GM12891 (cell line): Measurements from ENCODE around the gene CDK19.

Experiments
- DNase-seq: peaks from one replicate; pipeline ENCODE4 v3.0.0; 2011; ENCODE audit warnings: low spot score; ENCODE audit not compliant: insufficient read length
- FAIRE-seq: peaks from 2 replicates; lab custom pipeline; 2011; peaks lifted over from hg19 to GRCh38; lab: Jason Lieb, UNC
- PAX5 ChIP-seq: IDR thresholded peaks from 2 replicates; pipeline ENCODE4 v1.6.1; 2011; ENCODE audit warnings: low read length, moderate library complexity, mild to moderate bottlenecking; ENCODE audit not compliant: insufficient read depth, severe bottlenecking
- POLR2A ChIP-seq: IDR thresholded peaks from 2 replicates; pipeline ENCODE4 v1.6.1; 2011; ENCODE audit warnings: low read depth, low read length, control low read depth
- POLR2AphosphoS5 ChIP-seq: IDR thresholded peaks from 2 replicates; pipeline ENCODE4 v1.6.1; 2011; ENCODE audit warnings: low read depth, low read length, control low read depth
- POU2F2 ChIP-seq: IDR thresholded peaks from 2 replicates; pipeline ENCODE4 v1.6.1; 2011; ENCODE audit warnings: low read depth, mild to moderate bottlenecking, control low read depth, low read length, moderate library complexity
- SPI1 ChIP-seq: IDR thresholded peaks from 2 replicates; pipeline ENCODE4 v1.6.1; 2011; ENCODE audit warnings: low read depth, low read length, control low read depth
- TAF1 ChIP-seq: IDR thresholded peaks from 2 replicates; pipeline ENCODE4 v1.6.1; 2011; ENCODE audit warnings: low read depth, low read length, control low read depth

CDK19 gene

GRCh38 chr6:110671447-110671846 is 143.8 kb downstream of the CDK19 start:
- no peak for DNase-seq
- FAIRE-seq, result no peak
- no peak for TF ChIP-seq PAX5
- TF ChIP-seq POLR2AphosphoS5, result no peak
- no peak for TF ChIP-seq POU2F2
- TF ChIP-seq TAF1, result no peak
- TF ChIP-seq SPI1, result no peak
- TF ChIP-seq POLR2A, result no peak

GRCh38 chr6:110665600-110665999 is 149.7 kb downstream of the CDK19 start:
- DNase-seq (no peak), FAIRE-seq (no peak)
- no peak for TF ChIP-seq TAF1
- TF ChIP-seq POU2F2, result no peak
- no peak for TF ChIP-seq POLR2AphosphoS5
- TF ChIP-seq POLR2A, result no peak
- TF ChIP-seq SPI1, result no peak
- TF ChIP-seq PAX5, result no peak

GRCh38 chr6:110664933-110665332 is 150.3 kb downstream of the CDK19 start:
- no peak for TF ChIP-seq POLR2AphosphoS5
- TF ChIP-seq TAF1, result no peak
- TF ChIP-seq PAX5, result no peak
- TF ChIP-seq SPI1, result no peak
- TF ChIP-seq POLR2A, result no peak
- TF ChIP-seq POU2F2, result no peak
- DNase-seq (no peak), FAIRE-seq (peak; percentile 40)

GRCh38 chr6:110662490-110663211 is 152.6 kb downstream of the CDK19 start:
- FAIRE-seq (no peak), DNase-seq (no peak)
- no peak for TF ChIP-seq POLR2AphosphoS5
- no peak for TF ChIP-seq POU2F2
- no peak for TF ChIP-seq TAF1
- TF ChIP-seq PAX5, result no peak
- TF ChIP-seq POLR2A, result no peak
- TF ChIP-seq SPI1, result no peak

- no peak for DNase-seq
- no peak for FAIRE-seq
- TF ChIP-seq POLR2A, result no peak
- TF ChIP-seq TAF1, result no peak
- no peak for TF ChIP-seq POLR2AphosphoS5
- no peak for TF ChIP-seq PAX5
- TF ChIP-seq SPI1, result no peak
- TF ChIP-seq POU2F2, result no peak
These were observed 153.9 kb downstream of the CDK19 start for GRCh38 chr6:110661414-110661813.

- TF ChIP-seq SPI1 (no peak), PAX5 (no peak), POLR2AphosphoS5 (no peak)
- FAIRE-seq, result no peak
These were observed 155.1 kb downstream of the CDK19 start for GRCh38 chr6:110660066-110660655.

GRCh38 chr6:110658631-110659211 is 156.5 kb downstream of the CDK19 start:
- TF ChIP-seq TAF1, result no peak
- TF ChIP-seq SPI1, result no peak
- TF ChIP-seq POU2F2, result no peak
- no peak for TF ChIP-seq PAX5
- no peak for TF ChIP-seq POLR2AphosphoS5
- TF ChIP-seq POLR2A, result no peak
- FAIRE-seq (no peak), DNase-seq (no peak)

More at GRCh38 chr6:110660066-110660655, 155.1 kb downstream of the CDK19 start:
- no peak for DNase-seq

GRCh38 chr6:110656492-110656891 is 158.8 kb downstream of the CDK19 start:
- FAIRE-seq (no peak), DNase-seq (no peak)
- TF ChIP-seq POU2F2, result no peak
- no peak for TF ChIP-seq POLR2A
- TF ChIP-seq SPI1, result no peak
- no peak for TF ChIP-seq PAX5
- no peak for TF ChIP-seq TAF1
- TF ChIP-seq POLR2AphosphoS5, result no peak

GRCh38 chr6:110655821-110656220 is 159.4 kb downstream of the CDK19 start:
- TF ChIP-seq TAF1 (no peak), POLR2A (no peak), POLR2AphosphoS5 (no peak), PAX5 (no peak), SPI1 (no peak), POU2F2 (no peak)
- DNase-seq (no peak), FAIRE-seq (no peak)
